A204.1 (cell line): Measurements from ENCODE around the gene CCDC169.
"Not testable (repeated sequence)": the region's sequence is repeated elsewhere in the genome, so short reads cannot be mapped to it uniquely, and the experiment has no call there.

Source experiments
- FAIRE-seq: peaks from 2 replicates; lab custom pipeline; 2012; peaks lifted over from hg19 to GRCh38; lab: Jason Lieb, UNC

The CCDC169 gene

GRCh38 chr13:36297366-36298338, at the start of gene CCDC169:
TSS of gene CCDC169 (minus strand) at chr13:36297814. CDS start at chr13:36297719, 95 bp downstream.
- FAIRE-seq, result no peak

DNA sequence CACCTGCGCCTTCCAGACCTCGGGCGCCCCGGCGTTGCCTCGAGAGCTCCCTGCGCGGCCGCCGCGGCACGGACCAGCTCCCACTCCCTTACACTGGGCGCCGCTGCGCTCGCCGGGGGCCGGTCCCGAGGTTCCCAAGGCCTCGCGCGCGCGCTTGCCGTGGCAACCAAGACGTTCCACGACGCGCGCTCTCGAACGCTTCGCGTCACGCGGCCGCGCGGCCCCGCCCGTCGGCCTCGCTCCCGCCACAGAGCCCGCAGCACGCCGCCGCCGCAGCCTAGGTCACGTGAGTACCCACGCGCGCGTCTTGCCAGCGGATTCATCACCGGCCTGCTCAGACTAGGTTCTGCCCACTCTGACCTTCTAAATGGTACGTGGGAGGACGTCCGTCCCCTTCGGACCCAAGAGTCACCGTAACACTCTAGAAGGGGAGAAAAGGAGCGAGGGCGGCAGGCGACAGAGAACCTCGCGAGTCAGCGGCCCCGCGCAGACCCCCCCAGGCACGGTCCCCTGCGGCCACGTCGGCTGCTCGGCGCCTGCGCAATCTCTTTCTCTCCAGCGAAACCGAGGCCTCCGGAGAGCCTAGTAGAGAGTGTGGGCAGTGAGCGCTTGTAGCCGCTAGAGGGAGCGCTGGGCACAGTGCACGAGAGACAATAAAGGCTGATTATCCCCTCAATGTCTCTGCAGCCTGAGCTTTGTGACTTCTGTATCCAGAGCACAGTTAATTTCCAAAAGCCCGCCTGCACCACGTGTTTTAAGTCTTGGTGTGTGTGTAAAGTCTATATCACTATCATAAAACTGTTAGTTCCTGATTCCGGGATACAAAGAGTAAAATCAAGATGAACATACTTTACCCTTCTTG, 48.8 kb upstream of the CCDC169 start, which contains the start of gene SPART:
SPART (minus strand) TSS at position 173 of the 862 bp plus-strand sequence. CDS start 10,564 bp downstream, outside the sequence.
- FAIRE-seq, result no peak

- no peak for FAIRE-seq
These were observed 48.0 kb upstream of the CCDC169 start for GRCh38 chr13:36345438-36346221.

DNA sequence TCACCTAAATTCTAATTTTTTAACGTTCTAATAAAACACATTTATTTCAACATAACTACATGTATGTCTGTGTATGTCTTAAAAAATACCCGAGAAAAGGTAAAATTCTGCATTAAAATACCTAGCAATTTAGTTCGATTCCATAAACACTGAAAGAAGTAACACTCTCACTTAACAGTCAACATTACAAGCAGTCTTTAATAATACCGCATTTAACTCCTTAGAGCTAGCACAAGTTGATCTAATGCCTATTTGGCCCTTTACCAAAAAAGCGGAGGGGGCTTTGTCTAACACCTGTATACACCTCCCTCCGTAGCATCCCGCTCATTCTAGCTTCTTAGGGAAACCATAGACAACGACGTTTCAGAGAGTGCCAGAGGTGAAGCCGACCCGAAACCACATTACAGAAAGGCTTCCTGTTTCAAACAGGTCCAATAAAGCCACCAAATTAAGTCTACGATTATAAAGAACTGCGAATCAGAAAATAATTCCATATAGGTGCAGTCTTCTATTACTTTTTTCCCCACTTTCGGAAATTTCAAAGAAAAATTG, 47.3 kb upstream of the CCDC169 start:
- no peak for FAIRE-seq

GRCh38 chr13:36344173-36344572, 46.6 kb upstream of the CCDC169 start:
- no peak for FAIRE-seq

DNA sequence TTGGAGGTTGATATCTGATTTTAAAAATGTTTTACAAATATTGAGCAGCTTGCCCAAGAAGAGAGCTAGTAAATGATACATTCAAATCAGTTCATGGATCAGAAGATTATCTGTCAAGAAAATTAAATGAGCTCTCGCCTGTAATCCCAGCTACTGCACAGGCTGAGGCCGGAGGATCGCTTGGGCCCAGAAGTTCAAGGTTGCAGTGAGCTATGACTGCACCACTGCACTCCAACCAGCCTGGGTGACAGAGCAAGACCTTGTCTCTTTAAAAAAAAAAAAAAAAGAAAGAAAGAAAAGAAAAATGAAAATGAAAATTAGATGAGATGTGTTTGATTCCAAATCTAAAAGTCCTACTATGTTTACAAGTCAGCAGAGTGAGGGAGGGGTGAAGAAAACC, 46.2 kb upstream of the CCDC169 start:
- no peak for FAIRE-seq

DNA sequence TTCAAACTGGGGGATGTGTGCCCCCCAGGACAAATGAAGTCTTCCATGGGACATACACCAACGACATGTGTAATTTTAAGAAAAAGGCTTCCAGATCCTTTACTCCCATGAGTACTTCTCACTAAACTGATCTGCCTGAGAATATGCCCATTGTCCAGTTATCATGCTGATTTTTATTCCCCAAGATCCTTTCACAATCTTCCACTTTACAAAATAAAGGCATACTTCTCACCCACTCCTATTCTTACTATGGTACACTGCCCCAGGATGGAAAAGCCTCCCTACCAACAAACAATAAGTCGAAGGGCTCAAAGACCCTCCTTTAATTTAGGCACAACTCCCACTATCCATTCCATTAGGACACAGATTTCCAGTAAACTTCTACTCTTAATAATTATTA, 45.1 kb upstream of the CCDC169 start:
- FAIRE-seq, result no peak

DNA sequence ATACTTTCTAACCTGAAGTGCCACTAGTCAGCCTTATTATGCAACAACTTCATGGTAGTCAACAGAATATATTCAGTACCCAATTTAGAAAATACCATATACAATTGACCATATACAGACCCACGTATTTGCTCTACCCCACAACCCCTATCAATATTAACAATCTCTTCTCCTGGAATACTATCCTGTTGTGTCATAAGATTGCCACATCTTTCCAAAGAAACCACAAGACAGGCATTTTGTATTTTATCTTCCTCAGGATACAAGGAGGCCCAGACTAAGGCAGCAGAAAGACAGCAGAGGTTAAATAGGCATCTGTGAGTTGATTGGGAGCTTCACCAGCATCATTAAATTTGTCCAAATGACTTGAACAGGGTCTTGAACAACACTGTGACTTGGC, 44.1 kb upstream of the CCDC169 start:
- FAIRE-seq, result no peak

DNA sequence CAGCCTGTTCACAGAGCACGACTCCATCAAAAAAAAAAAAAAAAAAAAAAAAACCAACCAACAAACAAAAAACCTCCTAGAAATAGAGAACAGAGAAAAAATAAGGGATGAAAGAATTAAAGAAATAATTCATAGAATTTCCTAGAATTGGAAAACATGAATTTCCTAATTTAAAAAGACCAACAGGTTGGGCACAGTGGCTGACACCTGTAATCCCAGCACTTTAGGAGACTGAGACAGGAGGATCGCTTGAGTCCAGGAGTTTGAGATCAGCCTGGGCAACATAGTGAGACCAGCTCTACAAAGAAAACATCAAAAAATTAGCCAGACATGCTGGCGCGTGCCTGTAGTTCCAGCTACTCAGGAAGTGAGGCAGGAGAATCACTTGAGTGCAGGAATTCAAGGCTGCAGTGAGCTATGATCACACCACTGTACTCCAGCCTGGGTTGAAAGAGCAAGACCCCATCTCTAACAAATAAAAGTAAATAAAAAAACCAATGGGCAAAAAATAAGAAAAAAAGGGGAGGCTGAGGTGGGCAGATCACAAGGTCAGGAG, 42.1 kb upstream of the CCDC169 start:
- FAIRE-seq, result no peak

GRCh38 chr13:36337938-36338641, 40.5 kb upstream of the CCDC169 start:
- FAIRE-seq, result no peak

DNA sequence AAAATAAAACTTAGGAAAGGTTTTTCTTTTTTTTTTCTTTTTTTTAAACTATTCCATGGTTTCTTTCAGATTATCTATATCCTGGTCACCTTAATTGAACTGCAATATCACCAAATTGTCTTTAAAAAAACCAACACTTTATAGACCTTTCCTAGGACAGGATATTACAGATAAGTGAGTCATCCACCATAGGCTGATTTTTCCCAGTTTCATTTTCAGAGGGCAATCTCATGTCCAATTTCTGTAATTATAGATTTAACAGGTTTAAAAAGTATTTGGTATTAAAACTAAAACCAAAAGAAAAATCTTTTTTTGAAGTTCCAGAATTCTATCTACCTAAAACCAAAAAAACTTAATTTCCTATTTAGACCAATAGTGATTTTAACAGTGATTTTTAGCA, 35.4 kb upstream of the CCDC169 start:
- FAIRE-seq, result peak; percentile 30

GRCh38 chr13:36332255-36332654, 34.6 kb upstream of the CCDC169 start:
- FAIRE-seq, result not testable (repeated sequence)

- no peak for FAIRE-seq
These were observed 33.7 kb upstream of the CCDC169 start for GRCh38 chr13:36331280-36331679.

GRCh38 chr13:36329361-36329760, 31.7 kb upstream of the CCDC169 start:
- FAIRE-seq, result no peak

DNA sequence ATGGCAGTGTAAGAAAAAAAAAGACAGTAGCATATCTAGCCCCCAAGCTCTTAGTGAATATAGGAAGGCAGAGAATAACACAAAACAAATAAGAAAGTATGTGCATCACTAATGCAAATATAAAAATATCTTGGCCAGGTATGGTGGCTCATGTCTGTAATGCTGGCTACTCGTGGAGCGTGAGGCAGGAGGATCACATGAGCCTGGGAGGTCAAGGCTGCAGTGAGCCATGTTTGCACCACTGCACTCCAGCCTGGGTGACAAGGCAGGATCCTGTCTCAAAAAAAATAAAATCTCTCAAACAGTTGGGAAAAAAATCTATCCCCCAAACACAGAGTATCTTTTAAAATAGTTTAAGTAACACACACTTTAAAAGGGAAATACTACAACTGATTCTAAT, 31.2 kb upstream of the CCDC169 start:
- no peak for FAIRE-seq

DNA sequence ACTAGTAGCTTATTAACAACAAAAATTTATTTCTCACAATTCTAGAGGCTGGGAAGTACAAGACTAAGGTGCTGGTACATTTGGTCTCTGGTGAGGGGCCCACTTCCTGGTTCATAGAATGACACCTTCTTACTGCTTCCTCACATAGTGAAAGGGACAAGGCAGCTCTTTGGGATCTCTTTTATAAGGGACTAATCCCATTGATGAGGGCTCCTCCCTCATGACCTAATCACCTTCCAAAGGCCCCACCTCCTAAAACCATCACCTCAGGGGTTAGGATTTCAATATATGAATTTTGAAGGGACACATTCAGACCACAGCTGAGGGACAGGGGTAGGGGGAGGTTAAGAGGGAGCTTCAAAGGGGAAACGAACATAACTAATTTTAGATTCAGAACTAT, 28.3 kb upstream of the CCDC169 start:
- FAIRE-seq, result no peak

DNA sequence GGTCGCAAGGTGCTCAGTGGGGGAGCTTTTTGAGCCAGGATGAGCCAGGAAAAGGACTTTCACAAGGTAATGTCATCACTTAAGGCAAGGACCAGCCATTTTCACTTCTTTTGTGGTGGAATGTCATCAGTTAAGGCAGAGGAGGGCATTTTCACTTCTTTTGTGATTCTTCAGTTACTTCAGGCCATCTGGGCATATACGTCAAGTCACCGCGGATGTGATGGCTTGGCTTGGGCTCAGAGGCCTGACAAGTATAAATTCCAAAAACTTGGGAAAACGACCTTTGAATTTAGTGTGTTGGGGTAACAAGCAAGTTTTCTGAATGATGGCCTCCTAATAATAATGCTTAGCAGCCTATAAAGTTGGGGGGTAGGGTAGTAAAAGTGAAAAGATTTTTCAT, 27.3 kb upstream of the CCDC169 start:
- FAIRE-seq, result not testable (repeated sequence)

DNA sequence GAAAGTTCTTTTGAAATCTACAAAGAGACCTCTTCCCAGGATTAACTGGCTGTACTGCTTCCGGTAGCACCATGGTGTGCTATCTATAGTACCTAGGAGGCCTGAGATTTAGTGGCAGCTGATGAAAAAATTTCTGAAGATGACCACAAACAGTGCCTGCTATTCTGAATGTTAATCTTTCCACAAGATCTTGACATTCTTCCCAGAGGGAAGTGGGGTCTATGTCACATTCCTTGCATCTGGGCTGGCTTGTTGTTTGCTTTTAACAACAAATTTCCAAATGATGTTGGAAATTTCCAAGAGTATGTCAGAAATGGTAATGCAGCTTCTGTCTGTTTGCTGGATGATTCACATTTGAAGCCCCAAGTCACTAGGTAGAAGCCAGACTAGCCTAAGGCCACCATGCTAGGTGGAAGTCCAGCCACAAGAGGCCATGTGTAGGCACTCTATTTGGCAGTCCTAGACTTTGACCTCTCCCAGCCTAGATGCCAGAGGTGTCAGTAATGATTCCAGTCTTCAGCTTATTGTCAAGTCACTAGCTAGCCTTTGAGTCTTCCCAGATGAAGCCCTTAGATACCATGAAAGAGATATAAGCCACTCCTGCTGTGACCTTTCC, 26.4 kb upstream of the CCDC169 start:
- FAIRE-seq, result no peak

- no peak for FAIRE-seq
These were observed 25.8 kb upstream of the CCDC169 start for GRCh38 chr13:36323408-36323807.

DNA sequence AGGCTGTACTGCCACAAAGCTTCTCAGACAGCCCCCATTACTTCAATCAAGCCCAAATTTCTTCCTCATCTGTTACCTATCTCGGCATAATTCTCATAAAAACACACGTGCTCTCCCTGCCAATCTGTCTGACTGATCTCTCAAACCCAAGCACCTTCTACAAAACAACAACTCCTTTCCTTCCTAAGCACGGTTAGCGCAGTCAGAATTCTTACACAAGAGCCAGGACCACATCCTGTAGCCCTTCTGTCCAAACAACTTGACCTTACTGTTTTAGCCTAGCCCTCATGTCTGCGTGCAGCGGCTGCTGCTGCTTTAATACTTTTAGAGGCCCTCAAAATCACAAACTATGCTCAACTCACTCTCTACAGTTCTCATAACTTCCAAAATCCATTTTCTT, 22.2 kb upstream of the CCDC169 start:
- FAIRE-seq, result not testable (repeated sequence)
